SK-N-SH (cell line): ENCODE data around the gene ADAP1. TPM values are rescaled to one million over a fixed set of nuclear protein-coding genes. Genes with fewer than 3 reads are reported as not detected.

Experiments used
- CTCF ChIA-PET: fragments of 300-600, 350-600 bp; formaldehyde crosslinking; extraction: SDS; loops from one replicate; lab custom pipeline; 2021; lab: Yijun Ruan, JAX
- POLR2A ChIA-PET: fragments of 350-600 bp; sonication (Branson Sonifier 250); formaldehyde crosslinking; extraction: SDS; loops from one replicate; lab custom pipeline; 2020; ENCODE audit warnings: antibody characterized with exemption, inconsistent platforms; lab: Yijun Ruan, JAX
- DNase-seq: peaks from one replicate; pipeline ENCODE4 v3.0.0; 2012
- H2AFZ ChIP-seq: fragments of 200-600 bp; sonication (generic); 2 replicates; pipeline ENCODE4 v1.8.1; 2016; ENCODE audit warnings: antibody characterized with exemption, mild to moderate bottlenecking, low read depth
- H3F3A ChIP-seq: fragments of 200-600 bp; sonication (generic); replicated peaks from 2 replicates; pipeline ENCODE3; 2016; ENCODE audit warnings: antibody characterized with exemption, mild to moderate bottlenecking; ENCODE audit not compliant: insufficient read depth
- H3K27ac ChIP-seq, 2 experiments: fragments of 200-500 bp in 1 of 2; fragments of 200-600 bp in 1 of 2; sonication (Bioruptor generic) in 1 of 2; sonication (generic), shearing (Covaris generic) in 1 of 2; 2 replicates each; pipeline versions ENCODE4 v1.5.1 to v1.6.1; 2014 to 2016; ENCODE audit warnings: low read depth in 2 of 2, inconsistent platforms in 1 of 2, low read length in 1 of 2, mild to moderate bottlenecking in 1 of 2, mixed read lengths in 1 of 2
- H3K27me3 ChIP-seq: fragments of 200-600 bp; sonication (generic), shearing (Covaris generic); 2 replicates; pipeline ENCODE4 v1.6.1; 2016; ENCODE audit warnings: mixed run types; ENCODE audit not compliant: insufficient read depth
- H3K36me3 ChIP-seq, 2 experiments: fragments of 200-500 bp in 1 of 2; fragments of 200-600 bp in 1 of 2; sonication (Bioruptor generic) in 1 of 2; sonication (generic) in 1 of 2; replicated peaks in 1 of 2; 2 replicates each; pipeline versions ENCODE3 to v1.5.1; 2014 to 2016; ENCODE audit warnings: low read length in 1 of 2, mild to moderate bottlenecking in 1 of 2; ENCODE audit not compliant: insufficient read depth in 2 of 2, control insufficient read depth in 1 of 2
- H3K4me1 ChIP-seq, 2 experiments: fragments of 200-500 bp in 1 of 2; fragments of 200-600 bp in 1 of 2; sonication (Bioruptor generic) in 1 of 2; sonication (generic), shearing (Covaris generic) in 1 of 2; 2 replicates each; pipeline versions ENCODE4 v1.5.1 to v1.6.1; 2014 to 2016; ENCODE audit warnings: low read depth in 1 of 2, low read length in 1 of 2, mixed run types in 1 of 2; ENCODE audit not compliant: insufficient read depth in 2 of 2, control insufficient read depth in 1 of 2
- H3K4me2 ChIP-seq: fragments of 200-600 bp; sonication (generic), shearing (Covaris generic); 2 replicates; pipeline ENCODE4 v1.6.1; 2017; ENCODE audit warnings: mixed run types
- H3K4me3 ChIP-seq, 2 experiments: fragments of 200-500 bp in 1 of 2; fragments of 200-600 bp in 1 of 2; sonication (Bioruptor generic) in 1 of 2; sonication (generic), shearing (Covaris generic) in 1 of 2; 2 replicates each; pipeline versions ENCODE4 v1.5.1 to v1.8.1; 2014 to 2016; ENCODE audit warnings: low read depth in 2 of 2, inconsistent platforms in 1 of 2, low read length in 1 of 2, mild to moderate bottlenecking in 1 of 2, mixed read lengths in 1 of 2, moderate library complexity in 1 of 2
- H3K79me2 ChIP-seq: fragments of 200-600 bp; sonication (generic); 2 replicates; pipeline ENCODE4 v1.8.1; 2017; ENCODE audit warnings: mild to moderate bottlenecking; ENCODE audit not compliant: insufficient read depth
- H3K9ac ChIP-seq: fragments of 200-600 bp; sonication (generic); 2 replicates; pipeline ENCODE4 v1.6.1; 2017; ENCODE audit warnings: mixed run types
- H3K9me2 ChIP-seq: fragments of 200-600 bp; sonication (generic); 2 replicates; pipeline ENCODE4 v1.6.1; 2017; ENCODE audit warnings: mixed run types
- H3K9me3 ChIP-seq: fragments of 200-600 bp; sonication (generic); 2 replicates; pipeline ENCODE4 v1.6.1; 2017; ENCODE audit warnings: mixed run types, mild to moderate bottlenecking, moderate library complexity
- H4K20me1 ChIP-seq: fragments of 200-600 bp; sonication (generic); 2 replicates; pipeline ENCODE4 v1.6.1; 2017; ENCODE audit warnings: mild to moderate bottlenecking, mixed run types; ENCODE audit not compliant: insufficient read depth
- CHD2 ChIP-seq: fragments of 150-350 bp; IDR thresholded peaks from 2 replicates; pipeline ENCODE4 v1.6.1; 2018; ENCODE audit warnings: low read length; ENCODE audit not compliant: partially characterized antibody
- CTCF ChIP-seq: fragments of 200-600 bp; sonication (generic); IDR thresholded peaks from 2 replicates; pipeline ENCODE4 v1.6.1; 2017; ENCODE audit warnings: antibody characterized with exemption, mild to moderate bottlenecking, moderate library complexity
- ELF1 ChIP-seq: IDR thresholded peaks from 2 replicates; pipeline ENCODE4 v1.4.0; 2012
- FOSL2 ChIP-seq: IDR thresholded peaks from 2 replicates; pipeline ENCODE4 v1.4.0; 2012; ENCODE audit warnings: low read depth, mild to moderate bottlenecking, moderate library complexity, borderline replicate concordance
- FOXJ3 ChIP-seq: sonication (generic); formaldehyde crosslinking; IDR thresholded peaks from 2 replicates; pipeline ENCODE4 v1.5.1; 2020; ENCODE audit warnings: mild to moderate bottlenecking, missing genetic modification reagents
- FOXM1 ChIP-seq: IDR thresholded peaks from 2 replicates; pipeline ENCODE4 v1.4.0; 2012; ENCODE audit warnings: low read depth, mild to moderate bottlenecking
- IRF3 ChIP-seq: fragments of 150-350 bp; IDR thresholded peaks from 2 replicates; pipeline ENCODE4 v1.6.1; 2016; ENCODE audit warnings: mild to moderate bottlenecking, low read depth, low read length
- JUND ChIP-seq: IDR thresholded peaks from 2 replicates; pipeline ENCODE4 v1.4.0; 2012
- MAX ChIP-seq: IDR thresholded peaks from 2 replicates; pipeline ENCODE4 v1.4.0; 2012; ENCODE audit warnings: low read depth
- RCOR1 ChIP-seq: fragments of 150-350 bp; IDR thresholded peaks from 2 replicates; pipeline ENCODE4 v1.6.1; 2017; ENCODE audit warnings: antibody characterized with exemption, low read length
- REST ChIP-seq: IDR thresholded peaks from 2 replicates; pipeline ENCODE4 v1.6.1; 2012; ENCODE audit warnings: mild to moderate bottlenecking, low read depth, low read length, moderate library complexity
- RXRA ChIP-seq: IDR thresholded peaks from 2 replicates; pipeline ENCODE4 v1.4.0; 2012; ENCODE audit warnings: low read depth, mild to moderate bottlenecking, borderline replicate concordance
- SIN3A ChIP-seq: IDR thresholded peaks from 2 replicates; pipeline ENCODE4 v1.6.1; 2012; ENCODE audit warnings: low read depth, mild to moderate bottlenecking, low read length, moderate library complexity, borderline replicate concordance
- SMC3 ChIP-seq: IDR thresholded peaks from 2 replicates; pipeline ENCODE4 v1.6.1; 2012; ENCODE audit warnings: low read depth, low read length, improper control_type of control experiment
- TAF1 ChIP-seq: IDR thresholded peaks from 2 replicates; pipeline ENCODE4 v1.6.1; 2012; ENCODE audit warnings: low read depth, mild to moderate bottlenecking, low read length, moderate library complexity, borderline replicate concordance
- TEAD4 ChIP-seq: IDR thresholded peaks from 2 replicates; pipeline ENCODE4 v1.4.0; 2012; ENCODE audit warnings: mild to moderate bottlenecking, borderline replicate concordance; ENCODE audit not compliant: insufficient read depth
- ZBTB33 ChIP-seq: IDR thresholded peaks from 2 replicates; pipeline ENCODE4 v1.4.0; 2012; ENCODE audit warnings: low read depth, borderline replicate concordance
- WGBS: methylation state at CpG from one replicate; pipeline ENCODE4 v1.1.6; 2017; ENCODE audit warnings: low lambda C conversion rate; 5-methylcytosine and 5-hydroxymethylcytosine counted together
- polyA plus RNA-seq, 3 experiments: library from polyadenylated mRNA; depleted of rRNA; stranded (reverse); fragments of >200 nt; gene quantifications; 2 replicates each; pipeline ENCODE4 v1.2.3, GENCODE V29; 2012

ADAP1 gene
- polyA plus RNA-seq, 1 of the 3 experiments (the other 2 are of a cell fraction): 3.2 TPM

GRCh38 chr7:974820-975681 lies 20.6 kb upstream of the ADAP1 start, which contains the start of gene COX19 (continued):
- 0 out of 2 replicates have a peak, but pooled peaks have one; percentile 17 for TF ChIP-seq ZBTB33
- peak; percentile 72 for TF ChIP-seq RCOR1
- TF ChIP-seq CTCF: no peak
- TF ChIP-seq FOXJ3: no peak; the same call in 1 of the 2 replicates
- no peak for TF ChIP-seq FOXM1

GRCh38 chr7:974172-974571 lies 19.7 kb upstream of the ADAP1 start:
- Histone ChIP-seq H2AFZ (no peak overlapping the region), H3K27me3 (no peaks in the 10 kb centered on the region), H3K4me3 (peak overlapping the region; percentile 75 to 83), H3K27ac (peak overlapping the region in 1 of 2 experiments; percentile 91; a peak in 1 of 4 replicates), H3K9me3 (no peaks in the 10 kb centered on the region), H4K20me1 (peaks cover 45% of the 10 kb centered on the region), H3K4me2 (peak overlapping the region; percentile 88), H3K79me2 (peaks cover 62% of the 10 kb centered on the region), H3K9ac (peak overlapping the region; percentile 94), H3K4me1 (peaks cover 6 to 12% of the 10 kb centered on the region in 2 experiments; a peak in 2 of 4 replicates), H3K9me2 (no peaks in the 10 kb centered on the region), H3F3A (peaks cover 7% of the 10 kb centered on the region), H3K36me3 (peaks cover 24 to 28% of the 10 kb centered on the region in 2 experiments)
- ChIA-PET POLR2A (interaction anchor here (1.0 to 1.1 kb wide), 2 partner anchors 10 to 122 kb away, joined by 3 to 5 read pairs; no protein-coding TSS in a partner anchor), CTCF (interaction anchor here (0.7 to 8.4 kb wide), 15 partner anchors 9 to 209 kb away, joined by 3 to 134 read pairs (median 7); partner anchors contain the start of gene GPER1)
- DNase-seq: no peak
- WGBS: 65% methylated on average over 7 of the region's 7 CpGs
- no peak for TF ChIP-seq IRF3
- TF ChIP-seq FOSL2: no peak
- TF ChIP-seq REST: no peak
- no peak for TF ChIP-seq ZBTB33
- no peak for TF ChIP-seq FOXM1
- TF ChIP-seq CHD2: no peak
- no peak for TF ChIP-seq TAF1
- TF ChIP-seq FOXJ3: no peak
- TF ChIP-seq TEAD4: no peak
- no peak for TF ChIP-seq ELF1
- no peak for TF ChIP-seq RCOR1
- no peak for TF ChIP-seq MAX
- no peak for TF ChIP-seq SMC3
- no peak for TF ChIP-seq SIN3A
- TF ChIP-seq RXRA: no peak
- no peak for TF ChIP-seq JUND
